GM19455 (cell line): ENCODE measurements around the gene NUAK1.

ENCODE experiments used
- ATAC-seq: cut with Tn5 transposase; IDR thresholded peaks from one replicate; pipeline ENCODE4 v1.9.1; 2021; ENCODE audit not compliant: unreplicated experiment

NUAK1 gene

GRCh38 chr12:106113042-106113441 lies 25.7 kb downstream of the NUAK1 start:
- no peak for ATAC-seq

GRCh38 chr12:106112145-106112821 lies 26.5 kb downstream of the NUAK1 start:
- no peak for ATAC-seq

- ATAC-seq, result no peak
Observed at GRCh38 chr12:106110626-106111300, 28.0 kb downstream of the NUAK1 start.

- ATAC-seq, result no peak
Observed at GRCh38 chr12:106109168-106109910, 29.4 kb downstream of the NUAK1 start.

GRCh38 chr12:106108185-106108835 lies 30.4 kb downstream of the NUAK1 start:
- ATAC-seq, result no peak

- ATAC-seq, result no peak
Observed at GRCh38 chr12:106107566-106107965, 31.2 kb downstream of the NUAK1 start.

- no peak for ATAC-seq
Observed at GRCh38 chr12:106106892-106107291, 31.9 kb downstream of the NUAK1 start.

- no peak for ATAC-seq
Observed at GRCh38 chr12:106106061-106106566, 32.6 kb downstream of the NUAK1 start.

GRCh38 chr12:106101803-106102202 lies 37.0 kb downstream of the NUAK1 start:
- ATAC-seq, result no peak

- ATAC-seq, result no peak
Observed at GRCh38 chr12:106098691-106099200, 40.0 kb downstream of the NUAK1 start.

- ATAC-seq, result no peak
Observed at GRCh38 chr12:106097011-106097410, 41.7 kb downstream of the NUAK1 start.

GRCh38 chr12:106096376-106096775 lies 42.4 kb downstream of the NUAK1 start:
- ATAC-seq, result no peak

GRCh38 chr12:106094304-106094703 lies 44.5 kb downstream of the NUAK1 start:
- no peak for ATAC-seq

- ATAC-seq, result no peak
Observed at GRCh38 chr12:106093246-106093645, 45.5 kb downstream of the NUAK1 start.

- ATAC-seq, result no peak
Observed at GRCh38 chr12:106091446-106091820, 47.3 kb downstream of the NUAK1 start.

GRCh38 chr12:106090591-106091445 lies 47.9 kb downstream of the NUAK1 start:
- no peak for ATAC-seq

- ATAC-seq, result no peak
Observed at GRCh38 chr12:106089935-106090334, 48.8 kb downstream of the NUAK1 start.

GRCh38 chr12:106088811-106089485 lies 49.8 kb downstream of the NUAK1 start:
- ATAC-seq, result no peak

- no peak for ATAC-seq
Observed at GRCh38 chr12:106088246-106088808, 50.4 kb downstream of the NUAK1 start.
